Stomach smooth muscle (tissue), 2 donors: ENCODE measurements around the gene MBLAC1.
A peak's percentile ranks its signal among the peaks of the same experiment; 100 is the strongest.

Experiments used
- H3K27ac ChIP-seq: one replicate; pipeline ENCODE4 v1.7.0; 2013; ENCODE audit warnings: mild to moderate bottlenecking, low read length, inconsistent platforms
- H3K27me3 ChIP-seq, 2 donors: one replicate each; pipeline ENCODE4 v1.7.0; 2013; ENCODE audit warnings: low read length in 2 of 2; ENCODE audit not compliant: insufficient read depth in 2 of 2, control insufficient read depth in 1 of 2
- H3K36me3 ChIP-seq, 2 donors: one replicate each; pipeline ENCODE4 v1.7.0; 2013; ENCODE audit warnings: low read length in 2 of 2; ENCODE audit not compliant: control insufficient read depth in 2 of 2, insufficient read depth in 2 of 2
- H3K4me1 ChIP-seq: one replicate; pipeline ENCODE4 v1.7.0; 2013; ENCODE audit warnings: low read length; ENCODE audit not compliant: control insufficient read depth, insufficient read depth
- H3K4me3 ChIP-seq, 2 donors: one replicate each; pipeline ENCODE4 v1.7.0; 2013; ENCODE audit warnings: low read length in 2 of 2
- H3K9ac ChIP-seq, 2 donors: one replicate each; pipeline ENCODE4 v1.7.0; 2013; ENCODE audit warnings: low read length in 2 of 2, mild to moderate bottlenecking in 1 of 2
- H3K9me3 ChIP-seq, 2 donors: one replicate each; pipeline ENCODE4 v1.7.0; 2013; ENCODE audit warnings: low read length in 2 of 2; ENCODE audit not compliant: control insufficient read depth in 2 of 2
- donor health status: healthy.
- donor health status: Pancreatic carcinoma.

The MBLAC1 gene

DNA sequence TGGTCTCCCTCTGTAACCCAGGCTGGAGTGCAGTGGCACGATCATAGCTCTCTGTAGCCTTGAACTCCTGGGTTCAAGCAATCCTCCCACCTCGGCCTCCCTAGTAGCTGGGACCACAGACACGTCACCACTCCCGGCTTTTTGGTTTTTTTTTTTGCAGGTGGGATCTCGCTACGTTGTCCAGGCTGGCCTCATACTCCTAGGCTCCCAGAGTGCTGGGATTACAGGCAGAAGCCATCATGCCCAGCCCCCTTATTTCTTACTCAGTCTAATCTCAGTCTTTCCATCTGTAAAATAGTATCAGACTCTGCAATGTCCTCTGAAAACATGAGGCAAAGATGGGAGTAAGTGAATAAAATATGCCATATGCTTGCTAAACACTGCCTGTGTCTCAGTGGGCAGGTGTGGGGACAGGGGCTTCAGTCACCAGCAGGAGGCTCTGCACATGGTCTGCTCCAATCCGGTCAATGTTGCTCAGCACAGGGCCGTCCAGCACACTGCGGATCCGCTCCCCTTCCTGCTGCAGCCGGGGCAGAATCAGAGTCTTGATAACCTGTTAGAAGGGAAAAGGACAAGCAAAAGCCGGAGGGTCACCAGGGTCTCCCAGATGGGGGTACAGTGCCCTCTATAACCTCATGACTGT, 17.1 kb upstream of the MBLAC1 start:
- H3K27ac ChIP-seq: no peak overlapping the region
- no peak overlapping the region for H3K9ac ChIP-seq

DNA sequence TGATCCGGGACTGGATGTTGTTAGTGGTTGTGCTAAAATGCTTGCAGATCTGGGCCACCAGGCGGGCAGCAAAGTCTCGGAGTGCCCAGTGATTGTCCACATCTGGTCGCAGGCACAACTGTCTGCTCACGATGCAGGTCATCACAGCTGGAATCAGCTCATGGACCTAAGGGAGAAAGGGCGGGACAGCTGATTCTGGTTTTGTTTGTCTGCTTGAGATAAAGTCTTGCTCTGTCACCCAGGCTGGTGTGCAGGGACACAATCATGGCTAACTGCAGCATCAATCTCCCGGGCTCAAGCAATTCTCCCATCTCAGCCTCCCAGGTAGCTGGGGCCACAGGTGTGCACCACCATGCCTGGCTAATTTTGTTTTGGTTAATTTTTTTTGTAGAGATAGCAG, 15.6 kb upstream of the MBLAC1 start:
- no peaks in the 10 kb centered on the region for H3K27me3 ChIP-seq
- H3K36me3 ChIP-seq: peaks cover 22 to 45% of the 10 kb centered on the region in 2 donors
- no peaks in the 10 kb centered on the region for H3K4me1 ChIP-seq
- H3K4me3 ChIP-seq: no peak overlapping the region
- no peaks in the 10 kb centered on the region for H3K9me3 ChIP-seq
- H3K9ac ChIP-seq: no peak overlapping the region
- no peak overlapping the region for H3K27ac ChIP-seq

More for the DNA sequence above, 17.1 kb upstream of the MBLAC1 start:
- Histone ChIP-seq H3K4me3 (no peak overlapping the region), H3K36me3 (peaks cover 29 to 54% of the 10 kb centered on the region in 2 donors), H3K27me3 (no peaks in the 10 kb centered on the region), H3K4me1 (no peaks in the 10 kb centered on the region), H3K9me3 (no peaks in the 10 kb centered on the region)

DNA sequence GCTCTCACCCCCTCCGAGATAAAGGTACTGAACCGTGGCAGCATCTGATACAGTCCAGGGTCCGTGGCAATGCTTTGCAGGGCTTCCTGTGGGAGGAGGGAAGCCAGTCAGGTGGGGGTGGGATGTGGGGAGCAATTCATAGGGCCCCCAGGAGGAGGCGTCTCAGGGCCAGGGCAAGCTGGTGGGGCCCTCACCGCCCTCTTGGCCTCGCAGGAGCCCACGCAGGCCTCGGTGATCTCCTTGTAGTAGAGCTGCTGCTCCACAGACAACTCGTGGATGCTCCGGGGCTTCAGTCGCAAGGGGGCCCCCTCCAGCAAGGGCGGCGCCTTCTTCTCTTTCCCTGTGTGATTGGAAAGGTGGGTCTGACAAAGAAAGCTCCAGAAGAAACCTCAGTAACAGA, 14.9 kb upstream of the MBLAC1 start:
- H3K27ac ChIP-seq: no peak overlapping the region
- no peaks in the 10 kb centered on the region for H3K9me3 ChIP-seq
- peaks cover 21 to 40% of the 10 kb centered on the region in 2 donors for H3K36me3 ChIP-seq
- H3K27me3 ChIP-seq: no peaks in the 10 kb centered on the region
- H3K4me1 ChIP-seq: no peaks in the 10 kb centered on the region
- H3K9ac ChIP-seq: no peak overlapping the region
- no peak overlapping the region for H3K4me3 ChIP-seq

DNA sequence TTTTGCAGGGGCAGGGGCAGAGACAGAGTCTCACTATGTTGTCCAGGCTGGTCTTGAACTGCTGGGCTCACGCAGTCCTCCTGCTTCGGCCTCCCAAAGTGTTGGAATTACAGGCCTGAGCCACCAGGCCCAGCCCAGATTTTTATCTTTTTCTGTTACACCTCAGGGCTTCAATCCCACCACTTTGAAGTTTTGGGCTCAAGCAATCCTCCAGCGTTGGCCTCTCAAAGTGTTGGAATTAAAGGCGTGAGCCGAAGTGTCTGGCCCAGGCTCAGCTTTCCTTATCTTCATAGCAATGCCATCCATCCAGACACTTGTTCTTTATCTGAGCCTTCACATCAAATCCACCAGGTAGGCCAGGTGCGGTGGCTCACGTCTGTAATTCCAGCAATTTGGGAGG, 11.7 kb upstream of the MBLAC1 start:
- peaks cover 13 to 21% of the 10 kb centered on the region in 2 donors for H3K36me3 ChIP-seq
- H3K4me1 ChIP-seq: peaks cover 9% of the 10 kb centered on the region
- no peak overlapping the region for H3K9ac ChIP-seq
- no peak overlapping the region for H3K4me3 ChIP-seq
- H3K9me3 ChIP-seq: no peaks in the 10 kb centered on the region
- H3K27me3 ChIP-seq: no peaks in the 10 kb centered on the region
- H3K27ac ChIP-seq: no peak overlapping the region

DNA sequence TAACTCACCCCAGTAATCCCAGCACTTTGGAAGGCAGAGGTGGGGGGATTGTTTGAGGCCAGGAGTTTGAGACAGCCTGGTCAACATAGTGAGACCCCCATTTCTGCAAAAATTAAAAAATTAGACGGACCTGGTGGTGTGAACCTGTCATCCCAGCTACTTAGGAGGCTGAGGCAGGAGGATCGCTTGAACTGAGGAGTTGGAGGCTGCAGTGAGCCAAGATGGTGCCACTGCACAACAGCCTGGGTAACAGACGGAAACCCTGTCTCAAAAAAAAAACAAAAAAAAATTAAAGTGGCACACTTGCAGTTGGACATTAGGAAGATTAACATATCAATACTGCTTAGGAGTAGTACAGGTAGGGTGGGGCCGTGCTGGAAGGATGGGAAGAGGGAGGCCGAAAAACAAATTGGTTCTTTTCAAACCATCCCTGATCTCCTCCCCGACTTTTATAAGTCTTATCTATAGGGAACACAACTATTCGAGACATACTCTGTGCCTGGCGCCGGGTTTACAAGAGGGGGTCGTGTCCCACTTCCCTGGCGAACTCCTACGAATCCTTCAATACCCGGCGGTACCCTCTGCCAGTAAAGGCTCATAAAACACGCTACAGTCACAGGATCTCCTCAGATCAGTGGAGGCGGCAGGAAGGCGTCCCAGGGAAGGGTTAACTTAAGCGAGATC, 8.2 kb upstream of the MBLAC1 start:
- Histone ChIP-seq H3K9me3 (no peaks in the 10 kb centered on the region), H3K27ac (peak overlapping the region; percentile 82), H3K27me3 (no peaks in the 10 kb centered on the region), H3K4me1 (peaks cover 24% of the 10 kb centered on the region), H3K9ac (peak overlapping the region; percentile 75 to 86), H3K4me3 (peak overlapping the region; percentile 84 to 97), H3K36me3 (peaks cover 4 to 5% of the 10 kb centered on the region in 2 donors)

DNA sequence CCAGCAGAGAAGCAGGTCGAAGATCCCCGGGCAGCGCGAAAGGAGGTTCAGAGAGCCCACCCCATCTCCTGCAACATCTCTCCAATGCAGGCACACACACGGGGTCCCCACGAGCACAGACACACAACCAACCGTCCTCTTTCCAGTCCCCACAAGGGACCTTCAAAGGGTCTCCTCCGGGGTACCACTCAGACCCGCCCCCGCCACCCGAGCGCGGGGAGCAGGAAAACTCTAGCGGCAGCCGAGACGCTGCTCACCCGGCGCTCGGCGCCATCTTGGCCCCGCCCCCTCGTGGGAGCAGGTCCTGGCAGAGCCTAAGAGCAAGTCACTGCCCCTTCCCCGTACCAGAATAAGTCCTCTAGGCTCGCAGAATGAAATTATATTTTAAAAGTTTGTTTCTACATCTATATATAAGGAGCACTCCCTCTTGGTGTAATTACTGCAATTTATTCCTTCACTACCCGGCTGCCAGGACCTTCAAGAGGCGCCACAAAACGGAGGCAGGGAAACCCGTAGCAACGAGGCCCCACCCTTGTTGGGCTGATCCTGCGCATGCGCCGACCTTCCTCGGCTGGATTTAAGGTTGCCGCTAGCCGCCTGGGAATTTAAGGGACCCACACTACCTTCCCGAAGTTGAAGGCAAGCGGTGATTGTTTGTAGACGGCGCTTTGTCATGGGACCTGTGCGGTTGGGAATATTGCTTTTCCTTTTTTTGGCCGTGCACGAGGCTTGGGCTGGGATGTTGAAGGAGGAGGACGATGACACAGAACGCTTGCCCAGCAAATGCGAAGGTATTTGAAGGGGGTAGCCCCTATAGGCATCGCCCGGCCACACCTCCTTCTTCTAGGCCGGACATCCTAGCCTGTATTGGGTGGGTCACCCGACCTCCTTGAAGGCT, 7.4 kb upstream of the MBLAC1 start, which contains the start of the genes CNPY4 and TAF6:
Gene CNPY4, plus strand, starts transcription at position 563 of the 898 bp plus-strand sequence. Its CDS starts 111 bp downstream, at position 674.
Gene TAF6, minus strand, starts transcription at position 287 of the 898 bp plus-strand sequence. CDS start 5,149 bp downstream, outside the sequence.
- H3K9me3 ChIP-seq: no peaks in the 10 kb centered on the region
- H3K27me3 ChIP-seq: no peaks in the 10 kb centered on the region
- H3K9ac ChIP-seq: peak within 1 kb of the TSS; percentile 75 to 86
- H3K36me3 ChIP-seq: peaks cover 2 to 3% of the 10 kb centered on the region in 2 donors
- peaks cover 24% of the 10 kb centered on the region for H3K4me1 ChIP-seq
- peak within 1 kb of the TSS; percentile 84 to 97 for H3K4me3 ChIP-seq
- peak within 1 kb of the TSS; percentile 82 for H3K27ac ChIP-seq

DNA sequence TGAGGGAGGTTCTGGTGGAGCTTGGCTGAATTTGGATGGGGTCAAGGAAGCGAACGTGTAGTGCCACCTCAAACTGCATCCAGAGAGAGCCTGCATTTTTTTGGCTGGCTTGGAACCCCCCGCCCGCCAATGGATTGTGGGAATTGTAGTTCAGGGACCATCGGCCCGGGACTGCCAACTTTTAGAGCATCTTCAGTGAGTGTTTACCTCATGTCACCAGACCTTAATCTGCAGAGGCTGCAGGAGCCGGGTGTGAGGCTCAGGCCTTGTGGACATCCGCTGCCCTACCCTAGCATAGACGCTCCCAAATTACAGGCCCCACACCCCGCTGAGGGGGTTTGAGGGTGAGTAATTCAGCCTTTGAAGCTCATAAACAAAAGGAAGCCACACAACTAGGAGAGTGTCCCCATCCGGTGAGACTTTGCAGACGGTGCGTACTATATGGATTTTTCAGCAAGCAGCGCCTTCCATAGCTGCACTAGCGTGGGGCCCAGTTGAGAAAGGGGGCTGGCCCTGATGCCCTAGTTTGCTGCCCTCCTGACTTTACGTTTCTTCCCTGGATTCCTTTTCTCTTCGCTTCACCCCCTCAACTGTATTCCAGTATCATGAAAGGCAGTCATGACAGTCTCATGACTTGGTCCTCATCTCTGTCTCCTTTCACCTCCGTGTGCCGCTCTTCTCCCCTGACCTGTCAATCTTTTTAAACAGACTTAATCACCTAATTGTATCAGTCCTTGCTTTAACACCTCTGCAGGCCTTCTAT, 6.6 kb upstream of the MBLAC1 start:
- Histone ChIP-seq H3K27me3 (no peaks in the 10 kb centered on the region), H3K36me3 (peaks cover 2 to 7% of the 10 kb centered on the region in 2 donors), H3K4me1 (peaks cover 24% of the 10 kb centered on the region), H3K9me3 (no peaks in the 10 kb centered on the region), H3K9ac (peak overlapping the region; percentile 75 to 80), H3K27ac (peak overlapping the region; percentile 82), H3K4me3 (peak overlapping the region; percentile 84 to 97)

DNA sequence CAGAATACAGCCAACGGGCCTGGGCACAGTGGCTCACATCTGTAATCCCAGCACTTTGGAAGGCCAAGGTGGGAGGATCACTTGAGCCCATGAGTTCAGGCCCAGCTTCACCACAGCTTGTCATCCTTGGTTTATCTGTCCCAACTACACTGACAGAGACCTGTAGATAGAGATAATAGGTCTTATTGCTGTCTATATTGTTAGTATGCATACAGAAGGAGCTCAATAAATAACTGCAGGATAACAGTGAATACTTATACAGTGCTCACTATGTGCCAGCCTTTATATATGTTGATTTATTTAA, 6.1 kb upstream of the MBLAC1 start:
- Histone ChIP-seq H3K27me3 (no peaks in the 10 kb centered on the region), H3K4me1 (peaks cover 28% of the 10 kb centered on the region), H3K4me3 (peak overlapping the region; percentile 84 to 97), H3K9ac (peak overlapping the region in 1 of 2 donors; percentile 21), H3K27ac (peak overlapping the region; percentile 82), H3K36me3 (peaks cover 2 to 7% of the 10 kb centered on the region in 2 donors), H3K9me3 (no peaks in the 10 kb centered on the region)

DNA sequence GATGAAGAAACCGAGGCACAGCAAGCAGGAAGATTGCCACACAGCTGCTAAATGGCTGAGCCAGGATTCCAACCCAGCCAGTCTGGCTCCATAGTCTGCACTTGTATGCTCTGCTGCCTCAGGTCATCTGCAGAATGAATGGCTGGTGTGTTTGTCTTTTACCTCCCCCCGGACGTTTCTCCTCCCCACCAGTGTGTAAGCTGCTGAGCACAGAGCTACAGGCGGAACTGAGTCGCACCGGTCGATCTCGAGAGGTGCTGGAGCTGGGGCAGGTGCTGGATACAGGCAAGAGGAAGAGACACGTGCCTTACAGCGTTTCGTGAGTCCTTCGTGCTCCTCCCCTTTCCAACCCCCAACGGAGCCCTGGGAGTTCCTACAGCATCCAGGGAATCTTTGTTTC, 4.7 kb upstream of the MBLAC1 start:
- Histone ChIP-seq H3K9ac (no peak overlapping the region), H3K27ac (no peak overlapping the region)

DNA sequence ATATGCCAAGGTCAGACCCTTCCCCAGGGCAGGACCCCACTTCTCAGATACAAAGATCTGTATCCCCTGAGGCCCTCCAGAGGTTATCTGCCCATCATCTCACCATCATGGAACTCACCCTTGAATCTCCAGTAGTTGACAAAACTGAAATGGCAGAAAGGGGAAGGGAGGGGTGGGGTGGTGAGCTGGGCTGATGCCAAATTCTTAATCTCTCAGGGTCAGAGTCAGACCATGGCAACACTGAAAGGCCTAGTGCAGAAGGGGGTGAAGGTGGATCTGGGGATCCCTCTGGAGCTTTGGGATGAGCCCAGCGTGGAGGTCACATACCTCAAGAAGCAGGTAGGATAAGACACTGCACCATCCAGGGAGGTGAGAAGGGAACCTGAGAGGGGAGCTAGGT, 4.2 kb upstream of the MBLAC1 start:
- Histone ChIP-seq H3K27ac (no peak overlapping the region), H3K27me3 (no peaks in the 10 kb centered on the region), H3K4me1 (peaks cover 40% of the 10 kb centered on the region), H3K4me3 (no peak overlapping the region), H3K9ac (no peak overlapping the region), H3K9me3 (no peaks in the 10 kb centered on the region), H3K36me3 (peaks cover 2 to 7% of the 10 kb centered on the region in 2 donors)

More for the DNA sequence above, 4.7 kb upstream of the MBLAC1 start:
- Histone ChIP-seq H3K4me3 (no peak overlapping the region), H3K9me3 (no peaks in the 10 kb centered on the region), H3K36me3 (peaks cover 2 to 7% of the 10 kb centered on the region in 2 donors), H3K27me3 (no peaks in the 10 kb centered on the region), H3K4me1 (peaks cover 36% of the 10 kb centered on the region)
